GM10847 (cell line): Measurements from ENCODE around the gene OR8B8.

Source experiments
- POLR2A ChIP-seq: IDR thresholded peaks from 2 replicates; pipeline ENCODE4 v1.6.1; 2011; ENCODE audit not compliant: insufficient read length; ENCODE audit errors: extremely low read depth

The OR8B8 gene, protein sequence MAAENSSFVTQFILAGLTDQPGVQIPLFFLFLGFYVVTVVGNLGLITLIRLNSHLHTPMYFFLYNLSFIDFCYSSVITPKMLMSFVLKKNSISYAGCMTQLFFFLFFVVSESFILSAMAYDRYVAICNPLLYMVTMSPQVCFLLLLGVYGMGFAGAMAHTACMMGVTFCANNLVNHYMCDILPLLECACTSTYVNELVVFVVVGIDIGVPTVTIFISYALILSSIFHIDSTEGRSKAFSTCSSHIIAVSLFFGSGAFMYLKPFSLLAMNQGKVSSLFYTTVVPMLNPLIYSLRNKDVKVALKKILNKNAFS

DNA sequence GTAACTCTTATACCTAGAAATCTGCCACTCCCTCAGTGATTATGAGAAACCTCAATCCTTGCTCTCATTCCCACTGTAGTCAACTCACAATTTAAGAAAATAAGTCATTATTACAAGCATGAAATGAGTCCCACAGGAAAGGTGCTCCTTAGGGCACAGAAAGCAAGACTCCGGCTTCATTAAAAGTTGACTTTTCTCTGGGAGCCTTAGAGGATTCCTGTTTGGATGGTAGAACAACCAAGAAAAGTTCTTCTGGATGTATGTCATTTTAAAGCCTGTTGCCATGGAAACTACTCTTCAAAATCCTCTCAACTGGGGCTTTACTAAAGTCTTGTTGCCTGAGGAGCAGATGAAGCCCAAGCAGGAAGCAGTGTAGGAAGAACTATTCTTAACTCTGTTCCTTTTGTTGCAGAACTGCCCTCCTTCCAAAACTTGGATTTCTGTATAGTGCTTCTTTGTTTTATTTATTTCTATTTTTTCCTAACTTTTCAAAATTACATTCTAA, at the start of gene OR8B8:
OR8B8 (minus strand) TSS at position 51 of the 505 bp plus-strand sequence. CDS start 4,611 bp downstream, outside the sequence.
- no peak for TF ChIP-seq POLR2A

DNA sequence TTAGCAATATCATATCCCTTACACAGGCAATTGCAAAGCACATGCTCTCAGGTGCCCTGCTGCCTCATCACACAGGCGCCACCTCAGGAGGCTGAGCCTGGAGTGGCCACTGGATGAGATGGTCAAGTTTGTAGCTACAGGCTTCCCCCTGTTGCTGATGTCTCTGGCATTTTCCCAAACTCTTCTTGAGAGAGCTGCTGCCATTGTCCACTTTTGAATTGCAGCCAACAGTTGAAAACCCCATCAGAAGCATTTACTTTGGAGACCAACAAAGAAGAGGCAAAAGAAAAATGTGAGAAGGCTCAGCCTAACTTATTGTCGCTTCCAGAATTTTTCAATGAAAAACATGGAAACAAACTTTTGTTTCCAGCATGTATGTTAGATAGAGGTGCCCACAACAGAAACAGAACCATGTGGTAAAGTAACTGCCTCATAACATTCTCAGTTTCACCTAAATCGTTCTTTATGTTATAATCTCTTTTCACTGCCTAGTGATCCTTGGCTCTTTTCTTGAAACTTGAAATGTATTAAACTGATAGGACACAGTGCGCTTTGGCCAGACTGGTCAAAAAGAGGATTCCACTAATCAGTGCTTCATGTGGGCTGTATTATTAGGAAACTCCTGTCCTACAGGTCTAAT, 47.6 kb upstream of the OR8B8 start:
- TF ChIP-seq POLR2A, result no peak

DNA sequence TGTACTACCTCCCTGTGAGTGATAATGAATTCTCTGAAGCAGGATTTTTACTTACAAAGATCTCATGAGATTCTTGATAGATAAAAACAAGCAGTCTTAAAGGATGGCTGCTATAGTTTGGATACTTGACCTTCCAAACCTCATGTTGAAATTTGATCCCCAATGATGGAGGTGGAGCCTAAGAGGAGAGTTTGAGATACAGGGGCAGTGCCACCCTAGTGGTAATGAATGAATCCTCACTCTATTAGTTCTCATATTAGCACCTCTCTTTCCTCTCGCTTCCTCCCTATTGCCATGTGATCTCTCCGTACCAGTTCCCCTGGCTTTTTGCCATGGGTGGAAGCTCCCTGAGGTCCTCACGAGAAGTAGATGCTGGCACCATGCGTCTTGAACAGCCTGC, 37.9 kb upstream of the OR8B8 start:
- no peak for TF ChIP-seq POLR2A

DNA sequence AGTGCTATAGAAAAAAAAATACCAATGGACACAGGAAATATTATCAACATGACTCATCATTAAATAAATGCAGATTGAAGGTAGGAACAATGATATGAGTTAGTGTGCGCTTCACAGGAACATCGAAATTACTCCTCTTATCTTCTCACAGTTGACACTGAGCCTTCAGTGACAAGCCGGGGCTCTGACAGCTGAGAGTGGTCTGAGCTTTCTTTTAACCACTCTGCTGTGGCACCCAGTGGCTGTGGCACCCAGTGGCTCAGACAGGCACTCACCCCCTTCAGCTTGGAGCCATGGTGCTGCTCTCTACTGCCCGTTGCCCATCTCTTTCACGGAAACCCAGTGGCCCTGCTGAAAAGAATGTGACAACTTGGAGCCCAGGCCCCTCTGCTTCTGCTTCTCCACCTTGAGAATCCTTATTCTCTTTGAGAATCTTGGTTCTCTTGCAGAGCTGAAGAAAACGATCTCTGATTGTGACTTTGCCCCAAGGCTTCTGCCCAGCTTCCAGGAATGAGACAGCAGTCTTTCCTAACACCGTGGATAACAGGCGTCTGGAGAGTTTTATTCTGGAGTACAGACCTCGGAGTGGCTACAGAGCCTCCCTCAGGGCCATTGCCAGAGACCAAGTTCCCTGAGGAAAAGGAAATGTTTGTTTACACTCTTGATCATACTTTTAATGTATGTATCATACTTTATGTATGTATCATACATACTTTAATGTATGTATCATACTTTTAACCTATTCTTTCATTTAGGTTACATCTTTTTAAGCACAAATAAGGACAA, 37.1 kb upstream of the OR8B8 start:
- TF ChIP-seq POLR2A, result no peak

DNA sequence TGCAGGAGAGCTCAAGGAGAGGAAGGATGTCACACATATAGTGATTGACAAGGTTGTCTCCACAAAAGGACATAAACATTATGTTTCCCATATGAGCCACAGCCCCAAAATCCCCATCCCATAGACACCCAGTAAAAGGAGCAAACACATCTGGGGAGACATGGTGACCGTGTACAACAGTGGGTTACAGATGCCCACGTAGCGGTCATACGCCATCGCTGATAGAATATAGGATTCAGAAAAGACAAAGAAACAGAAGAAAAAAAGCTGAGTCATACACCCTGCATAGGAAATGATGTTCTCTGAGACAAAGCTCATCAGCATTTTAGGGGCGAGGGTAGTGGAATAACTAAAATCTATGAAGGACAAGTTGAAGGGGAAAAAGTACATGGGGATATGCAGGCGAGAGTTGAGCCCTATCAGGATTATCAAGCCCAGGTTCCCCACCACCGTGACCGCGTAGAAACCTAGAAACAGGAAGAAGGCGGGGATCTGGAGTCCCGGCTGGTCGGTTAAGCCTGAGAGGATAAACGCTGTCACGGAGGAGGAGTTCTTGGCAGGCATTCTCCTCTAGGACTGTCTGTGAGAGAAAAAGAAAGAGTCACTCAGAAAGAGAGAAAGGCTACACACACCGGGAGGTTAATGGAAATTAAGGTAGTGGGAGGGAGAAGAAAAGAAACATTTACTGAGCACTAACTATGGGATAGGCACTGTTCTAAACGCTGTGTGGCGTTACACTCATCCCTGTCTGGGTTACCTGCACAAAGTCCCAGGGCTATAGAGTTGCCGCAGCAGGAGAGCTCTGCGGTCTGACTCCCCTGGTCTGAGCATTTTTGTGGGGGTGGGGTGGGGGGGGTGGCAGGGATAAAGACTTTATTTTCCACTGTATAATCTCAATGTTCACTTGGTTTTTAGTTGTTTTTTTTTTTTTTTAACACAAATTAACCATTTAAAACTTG, 36.1 kb upstream of the OR8B8 start:
- TF ChIP-seq POLR2A, result no peak

DNA sequence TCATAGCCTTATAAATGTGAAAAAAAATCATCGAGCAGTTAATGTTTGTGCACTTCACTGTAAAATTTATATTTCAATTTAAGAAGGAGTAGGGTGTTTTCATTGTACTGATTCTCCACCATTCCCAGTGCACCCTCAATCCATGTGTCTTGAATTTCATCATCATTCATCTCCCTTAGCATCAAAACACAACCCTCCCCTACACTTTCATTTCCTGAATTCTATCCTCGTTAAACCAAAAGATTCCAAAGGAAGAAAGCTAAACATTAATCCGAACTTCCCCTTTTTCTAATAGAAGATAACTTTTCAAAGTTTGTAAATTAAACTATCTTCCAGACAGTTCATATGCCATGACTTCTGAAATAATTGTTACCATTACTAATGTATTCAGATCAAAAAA, 34.1 kb upstream of the OR8B8 start:
- TF ChIP-seq POLR2A, result no peak

DNA sequence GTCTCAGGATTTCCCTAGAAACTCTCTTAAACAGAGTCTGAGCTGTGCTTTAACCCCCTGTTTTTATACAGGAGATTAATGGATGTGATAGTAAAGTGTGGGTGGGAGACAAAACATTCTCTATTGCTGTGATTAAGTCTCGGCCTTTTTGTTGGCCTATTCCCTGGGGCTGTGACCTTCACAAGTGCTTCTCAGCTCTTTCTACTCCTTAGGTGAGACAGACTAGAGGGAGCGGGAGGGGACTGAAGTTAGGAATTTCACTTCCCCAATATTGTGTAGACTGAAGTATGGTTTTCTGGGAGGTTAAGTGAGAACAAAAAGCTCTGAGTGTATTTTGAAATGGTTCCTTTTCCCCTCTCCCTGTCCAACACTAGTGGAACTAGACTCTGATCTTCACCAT, 29.8 kb upstream of the OR8B8 start:
- TF ChIP-seq POLR2A, result no peak

DNA sequence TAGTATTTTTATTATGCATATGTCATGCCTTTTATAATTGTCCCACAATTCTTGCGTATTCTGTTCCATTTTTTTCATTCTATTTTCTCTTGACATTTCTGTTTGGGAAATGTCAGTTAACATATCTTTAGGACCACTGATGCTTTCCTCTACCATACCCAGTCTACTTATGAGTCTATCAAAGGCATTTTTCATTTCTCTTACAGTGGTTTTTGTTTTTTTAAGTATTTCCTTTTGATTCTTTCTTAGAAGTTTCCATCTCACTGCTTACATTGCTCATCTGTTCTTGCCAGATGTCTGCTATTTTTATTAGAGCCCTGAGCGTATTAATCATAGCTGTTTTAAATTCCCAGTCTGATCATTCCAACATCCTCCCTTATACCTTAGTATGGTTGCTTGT, 29.3 kb upstream of the OR8B8 start:
- no peak for TF ChIP-seq POLR2A

DNA sequence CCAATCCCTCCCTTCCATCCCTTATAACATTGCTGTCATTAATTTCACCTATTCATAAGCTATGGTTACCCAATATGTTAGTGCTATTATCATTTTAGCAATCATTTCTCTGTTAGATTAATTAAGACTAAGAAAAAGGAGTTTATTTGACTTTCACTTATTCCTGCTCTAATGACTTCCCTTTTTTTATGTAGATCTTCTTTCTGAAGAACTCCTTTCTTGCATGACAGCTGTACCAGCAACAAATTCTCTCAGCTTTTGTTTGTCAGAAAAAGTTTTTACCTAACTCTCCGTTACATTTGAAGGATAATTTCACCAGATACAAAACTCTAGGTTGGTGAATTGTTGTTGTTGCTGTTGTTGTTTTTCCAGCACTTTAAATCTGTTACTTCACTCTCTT, 28.6 kb upstream of the OR8B8 start:
- TF ChIP-seq POLR2A, result no peak

DNA sequence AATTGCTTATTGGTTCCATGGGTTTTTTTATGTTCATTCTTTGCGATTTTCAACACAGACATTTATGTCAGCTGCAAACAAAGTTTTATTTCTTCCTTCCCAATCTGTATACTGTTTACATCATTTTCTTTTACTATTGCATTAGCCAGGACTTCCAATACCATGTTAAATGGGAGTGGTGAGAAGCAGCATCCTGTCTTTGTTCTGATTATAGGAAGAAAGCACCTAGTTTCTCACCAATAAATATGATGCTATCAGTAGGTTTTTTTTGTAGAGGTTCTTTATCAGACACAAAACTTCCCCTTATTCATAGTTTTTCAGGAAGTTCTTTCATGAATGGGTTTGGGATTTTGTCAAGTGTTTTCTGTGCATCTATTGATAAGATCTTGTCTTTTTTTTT, 28.0 kb upstream of the OR8B8 start:
- no peak for TF ChIP-seq POLR2A

DNA sequence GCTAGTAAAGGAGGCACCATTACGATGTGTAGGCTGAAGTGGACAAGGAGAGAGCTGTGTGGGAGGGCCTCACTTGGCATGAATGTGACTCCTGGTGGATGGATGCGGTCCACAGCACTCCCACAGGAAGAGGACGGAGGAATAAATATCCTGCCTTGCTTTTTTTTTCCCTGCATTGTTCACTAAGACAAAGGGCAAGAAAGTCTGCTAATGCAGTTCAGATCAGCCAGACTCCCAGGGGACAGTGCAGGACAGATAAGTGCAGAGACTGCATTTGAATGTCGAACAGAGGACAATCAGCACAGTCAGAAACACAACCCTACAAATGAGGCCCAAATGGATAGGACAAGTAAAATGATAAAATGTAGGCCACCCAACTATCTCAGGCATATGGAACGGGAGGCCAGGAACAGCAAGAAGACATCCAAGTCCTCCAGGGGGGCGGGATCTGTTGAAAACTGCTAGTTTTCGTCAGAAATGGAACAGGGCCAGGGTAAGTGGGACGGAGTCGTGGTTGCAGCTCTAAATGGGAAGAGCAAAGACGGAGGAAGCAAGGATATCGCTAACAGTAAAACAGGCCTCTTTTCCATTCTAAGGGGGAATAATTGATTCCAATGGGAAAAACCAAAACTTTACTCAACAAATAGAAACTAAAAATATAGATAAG, 25.2 kb upstream of the OR8B8 start:
- no peak for TF ChIP-seq POLR2A

DNA sequence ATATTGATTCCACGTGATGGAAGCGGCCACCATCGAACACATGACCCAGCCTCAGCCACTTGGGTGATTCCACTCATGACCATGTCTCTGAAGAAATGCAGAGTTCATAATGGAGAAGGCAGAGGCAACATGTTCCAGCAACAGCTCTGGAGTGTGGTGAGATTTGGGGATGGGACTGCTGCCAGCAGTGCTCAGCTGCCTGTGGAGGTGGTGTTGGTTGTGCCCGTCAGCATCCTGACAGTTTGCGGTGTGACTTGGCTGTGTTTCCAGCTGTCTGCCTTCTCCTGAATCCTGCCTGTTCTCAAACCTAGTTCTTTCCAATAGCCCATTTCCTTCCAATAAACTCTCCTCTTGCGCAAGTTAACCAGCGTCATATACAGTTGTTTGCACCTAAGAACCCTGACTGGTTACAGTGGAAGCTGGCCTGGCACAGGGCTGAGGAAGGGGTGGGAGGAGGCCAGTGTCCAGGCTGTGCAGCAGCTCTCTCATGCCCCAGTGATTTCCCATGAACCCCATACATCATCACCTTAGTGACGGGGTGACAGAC, 22.0 kb upstream of the OR8B8 start:
- TF ChIP-seq POLR2A, result no peak

DNA sequence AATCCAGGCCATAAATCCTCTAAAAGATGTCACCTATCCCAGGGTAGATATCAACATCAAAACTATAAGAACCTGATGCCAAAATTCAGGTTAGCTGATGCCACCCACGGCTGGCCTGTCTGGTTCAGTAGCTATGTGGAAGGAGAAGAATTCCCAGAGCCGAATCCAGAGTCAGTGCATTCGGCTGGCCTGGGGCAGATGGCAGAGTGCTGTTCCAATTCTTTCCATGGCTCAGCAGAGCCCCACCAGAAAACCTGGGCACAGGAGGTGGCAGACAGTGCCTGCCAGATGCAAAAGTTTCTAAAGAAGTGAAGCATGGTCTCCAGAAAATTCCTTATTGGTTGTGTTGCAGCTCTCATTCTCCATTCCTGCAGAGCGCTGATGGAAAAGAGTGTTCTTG, 19.9 kb upstream of the OR8B8 start:
- TF ChIP-seq POLR2A, result no peak

DNA sequence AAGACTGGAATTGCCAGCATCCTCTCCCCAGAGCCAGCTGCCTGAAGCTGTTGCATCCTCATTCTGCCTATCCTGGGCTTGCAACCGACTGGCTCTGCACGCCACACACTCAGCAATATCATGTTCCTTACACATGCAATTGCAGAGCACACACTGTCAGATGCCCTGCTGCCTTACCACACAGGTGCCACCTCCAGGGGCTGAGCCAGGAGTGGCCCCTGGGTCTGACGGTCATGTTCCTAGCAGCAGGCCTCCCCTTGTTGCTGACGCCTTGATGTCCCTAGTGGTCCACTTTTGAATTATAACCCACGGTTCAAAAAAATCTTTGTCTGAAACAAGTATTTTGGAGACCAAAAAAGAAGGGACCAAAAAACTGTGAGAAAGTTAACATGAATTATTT, 18.5 kb upstream of the OR8B8 start:
- no peak for TF ChIP-seq POLR2A
